ENCODE results near the gene VGLL2.

DNA sequence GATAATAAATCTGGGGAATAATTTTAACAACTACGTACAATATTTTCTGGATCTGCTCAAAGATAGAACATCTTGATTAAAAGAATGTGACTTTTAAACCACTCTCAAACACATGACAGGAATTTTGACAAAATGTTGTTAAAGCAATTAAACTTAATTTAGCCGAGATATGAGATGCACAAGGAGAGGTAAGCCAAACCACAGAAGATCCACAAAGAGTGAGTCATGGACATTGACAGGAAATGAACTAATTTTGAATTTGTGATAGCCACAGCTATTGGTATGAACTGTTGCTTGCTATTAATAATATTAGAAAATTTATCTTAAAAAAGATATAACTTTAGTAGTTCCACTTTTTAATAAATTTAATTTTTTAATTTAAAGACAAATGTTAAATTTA, 27.8 kb upstream of the VGLL2 start:
- no peak for TF ChIP-seq CTCF (IDR thresholded peaks at IDR 0.05)
- TF ChIP-seq TCF7L2 (IDR thresholded peaks at IDR 0.05; ENCODE audit: low read depth, low read length): no peak
- TF ChIP-seq REST (IDR thresholded peaks at IDR 0.05; ENCODE audit: insufficient read depth in 1 of 2, low read depth in 2 of 2, low read length in 1 of 2): no peak

Measured in Panc1 (cell line).